H1 (cell line): ENCODE results near the gene MAP2K7. TPM values are rescaled to one million over a fixed set of nuclear protein-coding genes. Genes with fewer than 3 reads are reported as not detected.

ENCODE experiments used
- BCL11A ChIP-seq, 2 experiments: IDR thresholded peaks; one replicate each; pipeline ENCODE4 v1.6.1; 2011; ENCODE audit warnings: low read depth in 2 of 2, low read length in 2 of 2, mild to moderate bottlenecking in 2 of 2
- HDAC2 ChIP-seq, 2 experiments: fragments of 300-600 bp in 1 of 2; sonication (generic) in 1 of 2; IDR thresholded peaks; 2 replicates each; pipeline ENCODE4 v1.6.1; 2011 to 2012; ENCODE audit warnings: low read depth in 2 of 2, low read length in 2 of 2, mild to moderate bottlenecking in 2 of 2, moderate library complexity in 2 of 2, borderline replicate concordance in 1 of 2, inconsistent platforms in 1 of 2
- polyA plus RNA-seq, 7 experiments: library from polyadenylated mRNA; depleted of rRNA in 3 of 7; stranded (reverse) in 5 of 7; unstranded in 2 of 7; fragments of >200 nt in 5 of 7; fragments of 200-250 nt in 2 of 7; gene quantifications; 1 replicate in 5 of 7; 2 replicates in 1 of 7; 4 replicates in 1 of 7; pipeline versions ENCODE4 v1.2.1 to v1.2.3, GENCODE V29; 2011 to 2013; ENCODE audit warnings: missing spikeins in 2 of 7, mixed read lengths in 2 of 7
- total RNA-seq: library from RNA; stranded (reverse); fragmentation: NEBNext Ultra II Directional; extraction: Animal tissue kit (Norgen Biotek cat#: 25700); gene quantifications from 2 replicates; pipeline ENCODE4 v1.2.1, GENCODE V29; 2021

MAP2K7 gene
- total and polyA plus RNA-seq, 2 of the 8 experiments (the other 6 are each of a cell fraction or from before 2014, with no cell fraction given): 8.9 to 38.3 TPM

DNA sequence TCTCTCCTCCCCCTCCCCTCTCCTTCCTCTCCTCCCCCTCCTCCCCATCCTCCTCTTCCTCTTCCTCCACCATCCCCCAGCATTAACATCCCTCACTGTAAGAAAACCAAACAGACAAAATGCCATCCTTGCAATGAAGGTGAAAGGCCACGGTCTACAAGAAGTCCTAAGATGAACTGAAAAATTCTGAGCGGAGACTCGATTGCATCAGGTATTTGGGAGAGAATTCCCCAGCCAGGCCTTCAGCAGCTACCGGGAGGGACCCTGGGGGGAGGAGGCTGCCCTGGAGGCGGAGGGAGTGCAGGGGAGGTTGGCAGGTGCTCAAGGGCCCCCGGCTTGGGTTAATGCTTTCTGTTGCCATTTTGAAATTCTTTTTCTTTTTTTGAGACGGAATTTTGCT is 49.9 kb downstream of the MAP2K7 start (continued):
- TF ChIP-seq HDAC2 (IDR thresholded peaks at IDR 0.05; ENCODE audit: borderline replicate concordance in 1 of 2, low read depth in 2 of 2, low read length in 2 of 2) (no peak), BCL11A (IDR thresholded peaks at IDR 0.05; ENCODE audit: low read depth in 2 of 2, low read length in 2 of 2) (no peak)
